Ovary (tissue), 9 donors: ENCODE measurements around the gene TSPEAR. TPM values are rescaled to one million over a fixed set of nuclear protein-coding genes. Genes with fewer than 3 reads are reported as not detected.

ENCODE experiments used
- DNase-seq, 5 donors: peaks; one replicate each; pipeline ENCODE4 v3.0.0-alpha.2; 2019 to 2020
- H3K27ac ChIP-seq, 2 donors: fragments of 200-600 bp; one replicate each; pipeline versions ENCODE4 v1.5.1 to v1.8.0; 2019 to 2022
- H3K27me3 ChIP-seq: fragments of 200-600 bp; one replicate; pipeline ENCODE4 v1.8.0; 2022
- H3K36me3 ChIP-seq: fragments of 200-600 bp; sonication (generic); one replicate; pipeline ENCODE4 v1.5.1; 2019
- H3K4me1 ChIP-seq: one replicate; pipeline ENCODE4 v1.8.1; 2013; ENCODE audit warnings: mild to moderate bottlenecking, moderate library complexity; ENCODE audit not compliant: insufficient read depth
- H3K4me3 ChIP-seq: fragments of 200-600 bp; sonication (generic); one replicate; pipeline ENCODE4 v1.5.1; 2017
- H3K9me3 ChIP-seq, 2 donors: fragments of 200-600 bp in 1 of 2; sonication (generic) in 1 of 2; one replicate each; pipeline versions ENCODE4 v1.5.1 to v1.8.1; 2013 to 2019; ENCODE audit warnings: mild to moderate bottlenecking in 1 of 2, moderate library complexity in 1 of 2
- CTCF ChIP-seq, 3 donors: fragments of 450-650 bp in 2 of 3; fragments of 200-600 bp in 1 of 3; IDR thresholded peaks; one replicate each; pipeline versions ENCODE4 v1.5.1 to v1.8.0; 2016 to 2022; ENCODE audit warnings: antibody characterized with exemption in 3 of 3, mild to moderate bottlenecking in 1 of 3
- EP300 ChIP-seq: sonication (generic); formaldehyde crosslinking; IDR thresholded peaks from one replicate; pipeline ENCODE4 v1.6.1; 2017; ENCODE audit warnings: antibody characterized with exemption
- POLR2A ChIP-seq: fragments of 450-650 bp; IDR thresholded peaks from one replicate; pipeline ENCODE4 v1.6.1; 2017; ENCODE audit warnings: antibody characterized with exemption, mild to moderate bottlenecking, moderate library complexity
- WGBS, 3 donors: extraction: QIAGEN DNeasy Blood & Tissue Kit in 1 of 3; methylation state at CpG; one replicate each; pipeline versions ENCODE4 v1.1.5 to v1.1.7; 2013 to 2017; 5-methylcytosine and 5-hydroxymethylcytosine counted together
- intact Hi-C, 4 donors: fragments of 100-400 bp; cut with DNase I; formaldehyde crosslinking; loops; one replicate each; pipeline versions ENCODE4 v1.11.0 to v1.15.1; 2022 to 2023
- polyA plus RNA-seq, 2 donors: library from polyadenylated mRNA; stranded (reverse); fragments of 200-250 nt in 1 of 2; fragments of 350-450 nt in 1 of 2; fragmentation: Illumina TruSeq in 1 of 2; extraction: RNeasy Lipid Tissue Mini Kit (QIAGEN cat#74804) in 1 of 2; gene quantifications; one replicate each; pipeline ENCODE4 v1.2.3, GENCODE V29; 2013 to 2014
- total RNA-seq, 7 donors: library from RNA; depleted of rRNA in 2 of 7; stranded (reverse); fragments of >200 nt in 2 of 7; fragmentation: NEBNext Ultra II Directional in 3 of 7; extraction: Animal tissue kit (Norgen Biotek cat#: 25700) in 3 of 7; gene quantifications; one replicate each; pipeline versions ENCODE4 v1.1.0 to v1.2.4, GENCODE V29; 2016 to 2023
- donor health status: DM: no; HTN: no; CAD: no; lungs with moderate emphysema.
- donor health status: DM: no; HTN: no; CAD: no.
- donor health status: Bipolar disorder and iron deficiency.
- donor health status: DM: yes; HTN: yes; CAD: no.
- donor health status: DM: no; HTN: no; CAD: no.
- donor health status: DM: yes; HTN: yes; CAD: no.

Gene TSPEAR
- total and polyA plus RNA-seq, 9 donors = 0.07 to 0.27 (median 0.11) TPM; not detected in 4

GRCh38 chr21:44758141-44758561, 46.8 kb upstream of the TSPEAR start:
- no peaks in the 10 kb centered on the region for H3K4me1 ChIP-seq
- H3K36me3 ChIP-seq = no peaks in the 10 kb centered on the region
- H3K27ac ChIP-seq = no peak overlapping the region
- H3K9me3 ChIP-seq = no peaks in the 10 kb centered on the region
- no peaks in the 10 kb centered on the region for H3K27me3 ChIP-seq
- WGBS, 3 donors = 93 to 95% (median 95%) methylated on average over 8 of the region's 8 CpGs
- no peak overlapping the region for H3K4me3 ChIP-seq
- intact Hi-C loops = no loop called here
- no peak for TF ChIP-seq EP300
- TF ChIP-seq POLR2A = no peak
- no peak for TF ChIP-seq CTCF (IDR thresholded peaks at IDR 0.05)
- DNase-seq = no peak

- DNase-seq = no peak
- Histone ChIP-seq H3K27ac (no peak overlapping the region), H3K27me3 (no peaks in the 10 kb centered on the region), H3K4me3 (no peak overlapping the region), H3K4me1 (no peaks in the 10 kb centered on the region), H3K9me3 (no peaks in the 10 kb centered on the region), H3K36me3 (no peaks in the 10 kb centered on the region)
- WGBS, 3 donors = 84 to 89% (median 87%) methylated on average over 6 of the region's 6 CpGs
- intact Hi-C loops = no loop called here
- TF ChIP-seq CTCF (IDR thresholded peaks at IDR 0.05) (no peak), POLR2A (no peak), EP300 (no peak)
Observed at GRCh38 chr21:44757731-44758130, 46.4 kb upstream of the TSPEAR start.

- Histone ChIP-seq H3K27ac (no peak overlapping the region), H3K4me1 (no peaks in the 10 kb centered on the region), H3K4me3 (no peak overlapping the region), H3K36me3 (no peaks in the 10 kb centered on the region), H3K27me3 (no peaks in the 10 kb centered on the region), H3K9me3 (no peaks in the 10 kb centered on the region)
- TF ChIP-seq EP300 (no peak), CTCF (IDR thresholded peaks at IDR 0.05) (no peak)
- WGBS, 3 donors = 89 to 92% (median 89%) methylated on average over 23 of the region's 23 CpGs
- intact Hi-C loops = no loop called here
- DNase-seq = no peak
Observed at GRCh38 chr21:44756423-44757185, 45.2 kb upstream of the TSPEAR start.

GRCh38 chr21:44755227-44755626, 43.9 kb upstream of the TSPEAR start:
- no peak for TF ChIP-seq EP300
- TF ChIP-seq POLR2A = no peak
- TF ChIP-seq CTCF (IDR thresholded peaks at IDR 0.05) = no peak

More at GRCh38 chr21:44755227-44755626, 43.9 kb upstream of the TSPEAR start:
- 62 to 66% (median 63%) methylated on average over 5 of the region's 5 CpGs for WGBS, 3 donors
- H3K4me3 ChIP-seq = no peak overlapping the region
- H3K4me1 ChIP-seq = no peaks in the 10 kb centered on the region
- H3K27ac ChIP-seq = no peak overlapping the region
- H3K27me3 ChIP-seq = no peaks in the 10 kb centered on the region
- H3K9me3 ChIP-seq = no peaks in the 10 kb centered on the region
- DNase-seq = no peak
- intact Hi-C loops = no loop called here
- H3K36me3 ChIP-seq = no peaks in the 10 kb centered on the region
